HFF-Myc (cell line): Measurements from ENCODE around the gene OR2A25.

Experiments
- DNase-seq: peaks from one replicate; pipeline ENCODE4 v3.0.0-alpha.2; 2011; ENCODE audit warnings: low read depth; ENCODE audit errors: extremely low read depth
- H3K4me3 ChIP-seq: replicated peaks from 2 replicates; pipeline ENCODE4 v1.5.1; 2011; ENCODE audit warnings: low read depth, mild to moderate bottlenecking, control low read depth, low read length
- TF ChIP-seq, protein P1 (sequence below): IDR thresholded peaks from 2 replicates; pipeline ENCODE4 v1.5.1; 2012; ENCODE audit warnings: mild to moderate bottlenecking, low read depth, low read length, control low read depth; ENCODE audit errors: missing control alignments

Gene OR2A25

DNA sequence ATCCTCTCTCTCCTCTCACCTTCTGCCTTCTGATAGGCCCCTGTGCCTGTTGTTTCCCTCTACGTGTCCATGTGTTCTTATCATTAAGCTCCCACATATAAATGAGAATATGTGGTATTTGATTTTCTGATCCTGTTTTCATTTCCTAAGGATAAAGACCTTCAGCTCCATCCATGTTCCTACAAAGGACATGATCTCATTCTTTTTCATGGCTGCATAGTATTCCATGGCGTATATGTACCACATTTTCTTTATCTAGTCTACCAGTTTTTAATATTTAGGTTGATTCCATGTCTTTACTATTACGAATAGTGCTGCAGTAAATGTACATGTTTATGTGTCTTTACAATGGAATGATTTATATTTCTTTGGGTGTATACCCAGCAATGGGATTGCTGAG lies 21.1 kb downstream of the OR2A25 start:
- DNase-seq: no peak
- TF ChIP-seq, protein P1, sequence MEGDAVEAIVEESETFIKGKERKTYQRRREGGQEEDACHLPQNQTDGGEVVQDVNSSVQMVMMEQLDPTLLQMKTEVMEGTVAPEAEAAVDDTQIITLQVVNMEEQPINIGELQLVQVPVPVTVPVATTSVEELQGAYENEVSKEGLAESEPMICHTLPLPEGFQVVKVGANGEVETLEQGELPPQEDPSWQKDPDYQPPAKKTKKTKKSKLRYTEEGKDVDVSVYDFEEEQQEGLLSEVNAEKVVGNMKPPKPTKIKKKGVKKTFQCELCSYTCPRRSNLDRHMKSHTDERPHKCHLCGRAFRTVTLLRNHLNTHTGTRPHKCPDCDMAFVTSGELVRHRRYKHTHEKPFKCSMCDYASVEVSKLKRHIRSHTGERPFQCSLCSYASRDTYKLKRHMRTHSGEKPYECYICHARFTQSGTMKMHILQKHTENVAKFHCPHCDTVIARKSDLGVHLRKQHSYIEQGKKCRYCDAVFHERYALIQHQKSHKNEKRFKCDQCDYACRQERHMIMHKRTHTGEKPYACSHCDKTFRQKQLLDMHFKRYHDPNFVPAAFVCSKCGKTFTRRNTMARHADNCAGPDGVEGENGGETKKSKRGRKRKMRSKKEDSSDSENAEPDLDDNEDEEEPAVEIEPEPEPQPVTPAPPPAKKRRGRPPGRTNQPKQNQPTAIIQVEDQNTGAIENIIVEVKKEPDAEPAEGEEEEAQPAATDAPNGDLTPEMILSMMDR: no peak
- H3K4me3 ChIP-seq: no peak overlapping the region

DNA sequence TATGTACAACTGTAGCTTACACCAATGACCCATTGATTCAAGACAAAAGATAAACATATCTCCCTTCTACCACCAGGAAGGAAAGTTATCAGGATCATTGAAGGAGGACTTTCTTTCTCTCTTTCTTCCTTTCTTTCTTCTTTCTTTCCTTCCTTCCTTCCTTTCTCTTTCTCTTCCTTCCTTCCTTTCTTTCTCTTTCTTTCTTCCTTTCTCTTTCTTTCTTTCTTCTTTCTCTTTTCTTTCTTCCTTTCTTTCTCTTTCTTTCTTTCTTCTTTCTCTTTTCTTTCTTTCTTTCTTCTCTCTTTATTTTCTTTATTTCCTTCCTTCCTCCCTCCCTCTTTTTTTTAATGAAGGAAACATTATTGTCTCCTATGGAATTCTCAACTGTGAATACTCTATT lies 29.2 kb downstream of the OR2A25 start:
- TF ChIP-seq, protein P1: no peak

GRCh38 chr7:144100607-144101006 lies 31.0 kb downstream of the OR2A25 start:
- H3K4me3 ChIP-seq: no peak overlapping the region
- TF ChIP-seq, protein P1: no peak
- DNase-seq: no peak

More for the DNA sequence above, 29.2 kb downstream of the OR2A25 start:
- no peak overlapping the region for H3K4me3 ChIP-seq
- DNase-seq: no peak

DNA sequence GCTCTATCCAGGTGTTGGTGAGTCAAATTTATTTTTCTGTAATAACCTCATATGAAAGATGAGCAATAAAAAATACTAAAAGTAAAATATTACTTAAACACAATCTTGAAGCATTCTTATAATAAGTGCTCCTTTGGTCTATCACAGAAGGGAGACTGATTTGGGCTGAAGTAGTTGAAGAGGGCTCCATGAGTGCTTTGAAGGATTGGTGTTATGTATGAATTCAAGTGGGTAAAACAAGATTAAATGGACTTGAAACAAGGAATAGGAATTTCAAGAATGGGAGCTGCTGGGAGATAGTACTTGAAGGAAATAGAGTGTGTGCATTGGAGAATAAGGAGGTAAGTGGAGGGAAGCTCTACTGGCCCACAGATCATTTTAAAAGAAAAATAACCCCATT lies 32.4 kb downstream of the OR2A25 start:
- TF ChIP-seq, protein P1: no peak
- no peak for DNase-seq
- no peak overlapping the region for H3K4me3 ChIP-seq

DNA sequence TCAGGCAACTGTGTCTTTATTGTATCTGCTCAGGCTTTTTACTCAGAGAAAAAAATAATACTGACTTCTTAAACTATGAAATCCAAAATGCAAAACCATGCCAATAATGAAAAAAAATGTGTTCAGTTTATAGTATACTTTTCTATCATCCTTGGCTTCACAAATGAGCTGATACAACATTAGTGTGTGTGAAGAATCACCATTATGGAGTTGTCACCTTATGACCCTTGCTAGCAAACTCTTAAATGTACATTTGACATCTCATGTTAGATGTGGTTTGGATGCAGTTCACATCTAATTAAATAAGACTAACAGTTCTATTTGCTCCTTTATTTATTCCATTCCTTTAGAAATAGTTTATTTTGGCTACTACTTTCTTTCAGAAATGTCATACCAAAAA lies 35.6 kb downstream of the OR2A25 start:
- TF ChIP-seq, protein P1: no peak
- DNase-seq: no peak
- H3K4me3 ChIP-seq: no peak overlapping the region

- no peak for DNase-seq
- TF ChIP-seq, protein P1: no peak
Observed at GRCh38 chr7:144109283-144109682, 39.7 kb downstream of the OR2A25 start, which contains the start of gene OR2A2. OR2A2 (plus strand) TSS chr7:144109583; CDS start chr7:144109583, 0 bp downstream.

GRCh38 chr7:144110272-144110671 lies 40.7 kb downstream of the OR2A25 start:
- no peak for DNase-seq
- TF ChIP-seq, protein P1: no peak
- no peak overlapping the region for H3K4me3 ChIP-seq

More at GRCh38 chr7:144109283-144109682, 39.7 kb downstream of the OR2A25 start, which contains the start of gene OR2A2:
- H3K4me3 ChIP-seq: no peak within 1 kb of the TSS
